A549 (cell line): ENCODE results near the gene SH3BP5. TPM values are rescaled to one million over a fixed set of nuclear protein-coding genes. Genes with fewer than 3 reads are reported as not detected.

Experiments used
- ATAC-seq, 2 experiments: fragments of 200-7000 bp in 1 of 2; fragments of >200 bp in 1 of 2; cut with Nextera tagmentation in 1 of 2; cut with Tn5 transposase in 1 of 2; 3 replicates each; pipeline versions ENCODE4 v1.8.0 to v1.9.1; 2018 to 2020; ENCODE audit warnings: mild to moderate bottlenecking in 1 of 2, moderate library complexity in 1 of 2
- CTCF ChIA-PET: fragments of 300-600 bp; sonication (Branson Sonifier 250); formaldehyde crosslinking; extraction: SDS; loops from one replicate; lab custom pipeline; 2021; ENCODE audit warnings: antibody characterized with exemption, inconsistent platforms; lab: Yijun Ruan, JAX
- POLR2A ChIA-PET: fragments of 350-600 bp; formaldehyde crosslinking; extraction: SDS; loops from one replicate; lab custom pipeline; 2021; ENCODE audit warnings: antibody characterized with exemption, inconsistent platforms; lab: Yijun Ruan, JAX
- DNase-seq, 2 experiments: peaks; one replicate each; pipeline versions ENCODE4 v3.0.0 to v3.0.0-alpha.2; 2011 to 2016; ENCODE audit warnings: low read depth in 1 of 2, low spot score in 1 of 2
- FAIRE-seq: peaks from 2 replicates; lab custom pipeline; 2011; peaks lifted over from hg19 to GRCh38; lab: Jason Lieb, UNC
- H3K27ac ChIP-seq, 2 experiments: fragments of >200 bp; sonication (Bioruptor Twin); formaldehyde crosslinking; 3 replicates each; pipeline ENCODE4 v1.5.1; 2016 to 2017
- H3K4me1 ChIP-seq: fragments of >200 bp; sonication (Bioruptor Twin); formaldehyde crosslinking; 3 replicates; pipeline ENCODE4 v1.6.1; 2016
- H3K4me2 ChIP-seq: fragments of >200 bp; sonication (Bioruptor Twin); formaldehyde crosslinking; 3 replicates; pipeline ENCODE4 v1.6.1; 2016
- H3K4me3 ChIP-seq: fragments of >200 bp; sonication (Bioruptor Twin); formaldehyde crosslinking; 3 replicates; pipeline ENCODE4 v1.5.1; 2016
- H3K9me3 ChIP-seq: fragments of >200 bp; sonication (Bioruptor Twin); formaldehyde crosslinking; 3 replicates; pipeline ENCODE4 v1.6.1; 2016
- CBX2 ChIP-seq: fragments of 200-600 bp; sonication (generic); IDR thresholded peaks from 2 replicates; pipeline ENCODE4 v1.6.1; 2016; ENCODE audit warnings: low read depth, mild to moderate bottlenecking, borderline replicate concordance
- CEBPB ChIP-seq, 2 experiments: fragments of >200 bp in 1 of 2; sonication (Bioruptor Twin) in 1 of 2; formaldehyde crosslinking in 1 of 2; IDR thresholded peaks; 2 replicates each; pipeline ENCODE4 v1.6.1; 2012 to 2016
- EHF ChIP-seq: fragments of 250-450 bp; sonication (Bioruptor Pico); IDR thresholded peaks from 2 replicates; pipeline ENCODE4 v1.5.0; 2020; ENCODE audit warnings: mild to moderate bottlenecking
- EHMT2 ChIP-seq: fragments of 200-600 bp; sonication (generic); IDR thresholded peaks from 2 replicates; pipeline ENCODE4 v1.6.1; 2016; ENCODE audit warnings: antibody characterized with exemption, low read depth, mild to moderate bottlenecking, moderate library complexity
- ESRRA ChIP-seq: fragments of 150-350 bp; IDR thresholded peaks from 2 replicates; pipeline ENCODE4 v1.6.1; 2014; ENCODE audit warnings: mild to moderate bottlenecking, low read length, borderline replicate concordance
- FOSL2 ChIP-seq, 2 experiments: fragments of 450-650 bp in 1 of 2; fragments of >200 bp in 1 of 2; sonication (Bioruptor Twin) in 1 of 2; formaldehyde crosslinking; IDR thresholded peaks; 2 replicates each; pipeline versions ENCODE4 v1.5.0 to v1.6.1; 2016 to 2020; ENCODE audit warnings: mild to moderate bottlenecking in 1 of 2, moderate library complexity in 1 of 2
- HDAC2 ChIP-seq: fragments of 200-600 bp; sonication (generic); IDR thresholded peaks from 2 replicates; pipeline ENCODE4 v1.6.1; 2016
- HEYL ChIP-seq: fragments of 250-450 bp; sonication (Bioruptor Pico); IDR thresholded peaks from 2 replicates; pipeline ENCODE4 v1.8.0; 2021; ENCODE audit warnings: mild to moderate bottlenecking, moderate library complexity
- HOXB13 ChIP-seq: fragments of 250-450 bp; sonication (Bioruptor Pico); IDR thresholded peaks from 2 replicates; pipeline ENCODE4 v1.5.0; 2020; ENCODE audit warnings: low read depth, mild to moderate bottlenecking, moderate library complexity
- HOXB5 ChIP-seq: fragments of 250-450 bp; sonication (Bioruptor Pico); IDR thresholded peaks from 2 replicates; pipeline ENCODE4 v1.5.0; 2020; ENCODE audit warnings: mild to moderate bottlenecking, moderate library complexity
- KDM5A ChIP-seq: fragments of 200-600 bp; sonication (generic); IDR thresholded peaks from 2 replicates; pipeline ENCODE4 v1.6.1; 2016; ENCODE audit warnings: antibody characterized with exemption, mild to moderate bottlenecking
- MAZ ChIP-seq: fragments of 150-350 bp; IDR thresholded peaks from 2 replicates; pipeline ENCODE4 v1.6.1; 2014; ENCODE audit warnings: antibody characterized with exemption, low read depth, low read length, borderline replicate concordance
- NFE2L2 ChIP-seq: fragments of 150-350 bp; conservative IDR thresholded peaks from 2 replicates; pipeline ENCODE4 v1.6.1; 2014; ENCODE audit warnings: low read length
- PHF8 ChIP-seq: fragments of 200-600 bp; sonication (generic); IDR thresholded peaks from 2 replicates; pipeline ENCODE4 v1.6.1; 2016; ENCODE audit warnings: low read depth, mild to moderate bottlenecking, antibody characterized with exemption, moderate library complexity, borderline replicate concordance
- POLR2A ChIP-seq: IDR thresholded peaks from 2 replicates; pipeline ENCODE4 v1.6.1; 2012; ENCODE audit warnings: mild to moderate bottlenecking, low read length
- RCOR1 ChIP-seq: fragments of 150-350 bp; IDR thresholded peaks from 2 replicates; pipeline ENCODE4 v1.6.1; 2014; ENCODE audit warnings: antibody characterized with exemption, low read length, low read depth
- ZFP36 ChIP-seq: fragments of 450-650 bp; IDR thresholded peaks from 2 replicates; pipeline ENCODE4 v1.6.1; 2014; ENCODE audit warnings: borderline replicate concordance; ENCODE audit not compliant: partially characterized antibody
- ZNF302 ChIP-seq: fragments of 250-450 bp; sonication (Bioruptor Pico); IDR thresholded peaks from 2 replicates; pipeline ENCODE4 v1.9.0; 2021; ENCODE audit warnings: inconsistent platforms, mild to moderate bottlenecking, moderate library complexity
- WGBS: methylation state at CpG from one replicate; pipeline ENCODE4 v1.1.6; 2017; ENCODE audit errors: missing lambda C conversion rate; 5-methylcytosine and 5-hydroxymethylcytosine counted together
- polyA plus RNA-seq, 4 experiments: library from polyadenylated mRNA; depleted of rRNA in 3 of 4; stranded (reverse); fragments of >200 nt; fragmentation: RNase III in 1 of 4; extraction: RNeasy Plus Mini Kit Qiagen cat#74134 plus additional on column Dnase treatment in 1 of 4; gene quantifications; 2 replicates in 3 of 4; 3 replicates in 1 of 4; pipeline ENCODE4 v1.2.3, GENCODE V29; 2011 to 2017
- TF ChIP-seq, protein P1 (sequence below): IDR thresholded peaks from 2 replicates; pipeline ENCODE4 v1.6.1; 2012
- TF ChIP-seq, protein P2 (sequence below): fragments of >200 bp; sonication (Bioruptor Twin); formaldehyde crosslinking; IDR thresholded peaks from 3 replicates; pipeline ENCODE4 v1.5.1; 2016

Gene SH3BP5
- polyA plus RNA-seq, 2 of the 4 experiments (the other 2 are of a cell fraction): 10.9 to 16.0 TPM

DNA sequence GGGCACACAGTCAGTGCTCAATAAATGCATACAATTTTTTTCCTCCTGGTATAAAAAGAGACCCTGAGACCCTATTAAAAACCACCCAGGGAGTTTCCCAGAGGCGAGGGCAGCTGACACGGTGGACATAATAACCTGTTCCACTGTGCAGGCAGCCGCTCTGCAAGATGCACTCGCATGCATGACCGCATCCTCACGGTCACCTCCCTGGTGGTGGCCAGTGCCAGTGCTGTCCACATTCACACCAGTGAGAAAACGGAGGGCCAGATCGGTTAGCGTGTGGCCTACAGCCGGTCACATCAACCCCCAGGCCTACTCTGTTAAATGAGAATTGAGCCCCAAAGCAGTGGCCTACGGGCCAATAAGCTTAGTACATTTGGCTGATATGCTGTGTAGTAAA, 24.8 kb downstream of the SH3BP5 start:
- H3K27ac ChIP-seq: no peak overlapping the region
- CTCF ChIA-PET: interaction anchor here (0.6 to 3.2 kb wide), 5 partner anchors 10 to 43 kb away, joined by 3 to 14 read pairs (median 4); partner anchors contain the start of gene SH3BP5
- no peak for FAIRE-seq
- ATAC-seq: no peak
- no peaks in the 10 kb centered on the region for H3K9me3 ChIP-seq
- TF ChIP-seq, protein P1, sequence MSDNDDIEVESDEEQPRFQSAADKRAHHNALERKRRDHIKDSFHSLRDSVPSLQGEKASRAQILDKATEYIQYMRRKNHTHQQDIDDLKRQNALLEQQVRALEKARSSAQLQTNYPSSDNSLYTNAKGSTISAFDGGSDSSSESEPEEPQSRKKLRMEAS: no peak
- TF ChIP-seq HOXB5 (CRISPR knock-in tag) (no peak), ESRRA (no peak), ZNF302 (CRISPR knock-in tag) (no peak), RCOR1 (no peak), EHF (CRISPR knock-in tag) (no peak)
- TF ChIP-seq, protein P2, sequence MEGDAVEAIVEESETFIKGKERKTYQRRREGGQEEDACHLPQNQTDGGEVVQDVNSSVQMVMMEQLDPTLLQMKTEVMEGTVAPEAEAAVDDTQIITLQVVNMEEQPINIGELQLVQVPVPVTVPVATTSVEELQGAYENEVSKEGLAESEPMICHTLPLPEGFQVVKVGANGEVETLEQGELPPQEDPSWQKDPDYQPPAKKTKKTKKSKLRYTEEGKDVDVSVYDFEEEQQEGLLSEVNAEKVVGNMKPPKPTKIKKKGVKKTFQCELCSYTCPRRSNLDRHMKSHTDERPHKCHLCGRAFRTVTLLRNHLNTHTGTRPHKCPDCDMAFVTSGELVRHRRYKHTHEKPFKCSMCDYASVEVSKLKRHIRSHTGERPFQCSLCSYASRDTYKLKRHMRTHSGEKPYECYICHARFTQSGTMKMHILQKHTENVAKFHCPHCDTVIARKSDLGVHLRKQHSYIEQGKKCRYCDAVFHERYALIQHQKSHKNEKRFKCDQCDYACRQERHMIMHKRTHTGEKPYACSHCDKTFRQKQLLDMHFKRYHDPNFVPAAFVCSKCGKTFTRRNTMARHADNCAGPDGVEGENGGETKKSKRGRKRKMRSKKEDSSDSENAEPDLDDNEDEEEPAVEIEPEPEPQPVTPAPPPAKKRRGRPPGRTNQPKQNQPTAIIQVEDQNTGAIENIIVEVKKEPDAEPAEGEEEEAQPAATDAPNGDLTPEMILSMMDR: no peak
- TF ChIP-seq, all 56 proteins: peak for 0
- POLR2A ChIA-PET: no interaction called here
- Histone ChIP-seq H3K4me1 (peaks cover 30% of the 10 kb centered on the region), H3K4me3 (no peak overlapping the region), H3K4me2 (no peak overlapping the region)
- WGBS: 95% methylated on average over 11 of the region's 11 CpGs
- no peak for DNase-seq

DNA sequence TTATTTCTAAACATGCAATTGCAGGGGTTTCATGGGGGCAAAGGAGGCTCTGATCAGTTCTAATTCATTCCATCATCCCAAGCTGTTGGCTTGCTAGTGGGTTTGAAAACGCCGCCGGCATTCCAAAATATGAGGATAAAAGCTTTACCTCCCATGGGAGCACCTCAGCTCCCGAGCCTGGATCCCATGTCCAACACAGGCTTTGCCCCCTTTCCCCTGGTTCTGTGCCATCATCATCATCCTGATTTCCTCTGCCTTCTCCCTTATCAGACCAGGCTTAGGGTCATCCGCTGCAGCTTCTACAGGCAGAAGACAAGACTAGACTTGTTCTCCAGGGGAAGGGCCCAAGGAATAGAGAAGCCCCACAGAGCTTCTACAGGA, 25.4 kb downstream of the SH3BP5 start:
- CTCF ChIA-PET: interaction anchor here (0.8 to 1.9 kb wide), 4 partner anchors 8 to 39 kb away, joined by 3 to 6 read pairs (median 4); no protein-coding TSS in a partner anchor

DNA sequence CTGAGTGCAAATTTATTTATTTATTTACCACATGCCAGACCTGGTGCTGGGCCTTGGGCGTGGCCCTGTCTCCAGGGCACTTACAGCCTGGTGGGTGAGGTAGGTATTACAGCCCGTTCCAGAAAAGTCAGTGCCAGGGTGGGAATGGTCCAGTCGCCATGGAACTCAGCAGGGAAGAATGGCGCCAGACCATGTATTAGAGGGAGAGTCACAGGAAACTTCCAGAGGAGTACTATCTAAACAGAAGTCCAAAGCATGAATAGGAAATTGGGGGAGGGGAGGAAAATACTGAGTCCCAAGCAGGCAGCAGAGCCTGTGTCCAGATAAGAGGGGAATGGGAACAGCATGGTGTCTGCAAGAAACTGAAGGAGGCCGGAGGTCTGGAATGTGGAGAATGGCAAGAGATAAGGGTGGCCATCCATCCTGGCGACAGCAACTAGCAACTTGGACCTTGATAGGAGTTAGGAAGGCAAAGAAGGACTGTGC, 27.0 kb downstream of the SH3BP5 start:
- ATAC-seq (peak; percentile 76 to 87; a peak in 5 of 6 replicates), FAIRE-seq (no peak), DNase-seq (peak; percentile 58 to 73)
- Histone ChIP-seq H3K9me3 (no peaks in the 10 kb centered on the region), H3K4me2 (0 out of 3 replicates have a peak overlapping the region, but pooled peaks have one; percentile 16), H3K4me1 (peaks cover 28% of the 10 kb centered on the region), H3K4me3 (no peak overlapping the region), H3K27ac (0 out of 6 replicates have a peak overlapping the region, but pooled peaks of 1 of the 2 experiments have one; percentile 33)
- POLR2A ChIA-PET: no interaction called here
- CTCF ChIA-PET: interaction anchor here (0.8 to 1.9 kb wide), 2 partner anchors 27 to 38 kb away, joined by 3 to 12 read pairs; no protein-coding TSS in a partner anchor
- 46% methylated on average over 6 of the region's 6 CpGs for WGBS
- no peak for TF ChIP-seq ZNF302 (CRISPR knock-in tag)
- TF ChIP-seq MAZ: no peak
- no peak for TF ChIP-seq CEBPB (IDR thresholded peaks at IDR 0.05)
- TF ChIP-seq HOXB13 (CRISPR knock-in tag): no peak
- TF ChIP-seq RCOR1: no peak
- TF ChIP-seq CBX2: no peak
- TF ChIP-seq NFE2L2: no peak

More for the DNA sequence above, 25.4 kb downstream of the SH3BP5 start:
- no peak for ATAC-seq
- H3K4me2 ChIP-seq: no peak overlapping the region
- TF ChIP-seq NFE2L2: no peak
- TF ChIP-seq, all 56 proteins: peak for 0
- no peak for FAIRE-seq
- POLR2A ChIA-PET: no interaction called here
- Histone ChIP-seq H3K4me1 (peaks cover 30% of the 10 kb centered on the region), H3K27ac (no peak overlapping the region), H3K4me3 (no peak overlapping the region), H3K9me3 (no peaks in the 10 kb centered on the region)
- no peak for DNase-seq
- 94% methylated on average over 5 of the region's 5 CpGs for WGBS

DNA sequence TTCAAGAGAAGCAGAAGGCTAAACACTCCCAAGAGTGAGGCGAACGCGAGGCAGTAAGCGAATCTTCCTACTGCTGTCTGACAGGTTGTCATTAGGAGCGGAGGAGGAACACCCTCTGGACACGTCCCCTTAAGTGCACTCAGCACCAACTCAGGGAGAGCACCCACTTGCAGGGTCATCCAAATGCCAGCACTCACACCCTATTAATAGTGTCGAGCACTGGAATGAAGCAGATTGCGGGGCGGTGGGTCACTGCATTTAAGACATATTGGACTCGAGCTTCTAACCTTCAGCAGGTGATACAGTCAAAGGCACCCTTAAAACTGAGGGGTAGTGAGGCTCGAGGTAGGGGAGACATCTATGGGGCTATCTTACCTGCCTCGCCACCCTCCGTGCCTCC, 28.7 kb downstream of the SH3BP5 start:
- 94% methylated on average over 13 of the region's 13 CpGs for WGBS
- DNase-seq (no peak), FAIRE-seq (no peak), ATAC-seq (no peak)
- Histone ChIP-seq H3K27ac (no peak overlapping the region), H3K4me2 (no peak overlapping the region), H3K9me3 (no peaks in the 10 kb centered on the region), H3K4me1 (peaks cover 20% of the 10 kb centered on the region), H3K4me3 (no peak overlapping the region)
- ChIA-PET CTCF (interaction anchor here (1.2 to 1.9 kb wide), 2 partner anchors 29 to 36 kb away, joined by 3 to 12 read pairs; partner anchors contain the start of gene SH3BP5), POLR2A (no interaction called here)
- TF ChIP-seq HOXB5 (CRISPR knock-in tag) (no peak), CBX2 (no peak), KDM5A (no peak), POLR2A (no peak), ESRRA (no peak), FOSL2 (IDR thresholded peaks at IDR 0.05) (no peak), FOSL2 (CRISPR knock-in tag; IDR thresholded peaks at IDR 0.05) (no peak), PHF8 (no peak), EHMT2 (no peak), HDAC2 (no peak), CEBPB (IDR thresholded peaks at IDR 0.05) (no peak), ZNF302 (CRISPR knock-in tag) (no peak), ZFP36 (no peak), HEYL (CRISPR knock-in tag) (no peak)
- TF ChIP-seq, protein P2: no peak
